ENCODE results near the gene SCN2A. TPM values are rescaled to one million over a fixed set of nuclear protein-coding genes. Genes with fewer than 3 reads are reported as not detected.

The SCN2A gene
- total RNA-seq, 1 experiment from 2014 or later, result 0.39 TPM

Other genes starting within 250 kb of the SCN2A start
- gene SCN3A, start 35.4 kb upstream of the SCN2A start, total RNA-seq (2021), result 0.04 TPM in 1 of 3 replicates, not detected in the others
- gene CSRNP3, start 230.3 kb downstream of the SCN2A start, total RNA-seq (2021), result 7.3 to 8.0 TPM (median 8.0 TPM) in 3 replicates

Data from WTC11 (cell line).